DMS114 treated with DMSO at 0.1 percent for 48 hours (cell line): ENCODE measurements around the gene ABL1.

ENCODE experiments used
- DNase-seq: peaks from one replicate; lab custom pipeline; 2025; ENCODE audit not compliant: unreplicated experiment; lab: John Stamatoyannopoulos, UW

The ABL1 gene

GRCh38 chr9:130870491-130871381 is 35.7 kb downstream of the ABL1 start:
- no peak for DNase-seq

DNA sequence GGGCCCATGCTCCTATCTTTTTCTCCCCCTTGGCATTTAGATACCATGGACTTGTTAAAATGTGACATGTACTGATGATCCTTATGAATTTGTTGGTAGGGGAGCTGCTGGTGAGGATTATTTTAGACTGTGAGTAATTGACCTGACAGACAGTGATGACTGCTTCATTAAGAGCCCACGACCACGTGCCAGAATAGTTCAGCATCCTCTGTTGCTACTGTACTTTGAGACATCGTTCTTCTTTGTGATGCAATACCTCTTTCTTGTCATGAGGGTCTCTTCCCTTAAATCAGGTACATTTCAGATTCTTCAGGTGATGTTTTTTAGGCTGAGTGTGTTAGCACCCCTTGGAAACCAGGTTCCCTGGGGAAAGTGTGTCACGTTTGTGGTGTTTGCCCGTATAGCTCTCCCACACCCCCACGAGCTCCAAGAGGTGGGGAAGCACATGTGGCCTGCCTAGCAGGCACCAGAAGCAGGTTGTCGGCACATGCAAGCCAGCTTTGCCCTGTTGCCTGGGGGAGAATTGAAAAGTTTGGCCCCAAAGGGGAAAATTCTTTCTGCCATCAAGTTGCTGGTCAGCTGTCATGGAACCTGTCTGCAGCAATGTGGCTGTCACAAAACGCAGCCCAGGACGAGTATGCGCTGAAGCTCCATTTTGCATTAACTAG is 36.5 kb downstream of the ABL1 start:
- DNase-seq = no peak

DNA sequence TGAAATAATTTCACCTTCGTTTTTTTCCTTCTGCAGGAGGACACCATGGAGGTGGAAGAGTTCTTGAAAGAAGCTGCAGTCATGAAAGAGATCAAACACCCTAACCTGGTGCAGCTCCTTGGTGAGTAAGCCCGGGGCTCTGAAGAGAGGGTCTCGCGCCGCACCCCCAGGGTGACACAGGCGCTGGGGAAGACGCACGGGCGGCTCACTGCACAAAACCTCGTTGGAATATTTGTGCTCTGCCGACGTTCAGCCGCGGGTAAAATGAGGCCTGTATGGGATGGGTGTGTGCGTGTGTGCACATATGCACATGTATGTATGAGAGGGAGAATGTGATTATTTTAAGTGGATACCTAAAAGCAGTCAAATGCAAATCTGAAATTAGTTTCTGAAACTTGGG is 37.0 kb downstream of the ABL1 start:
- DNase-seq = no peak

- DNase-seq = no peak
Measured at GRCh38 chr9:130872508-130872907, 37.5 kb downstream of the ABL1 start.

DNA sequence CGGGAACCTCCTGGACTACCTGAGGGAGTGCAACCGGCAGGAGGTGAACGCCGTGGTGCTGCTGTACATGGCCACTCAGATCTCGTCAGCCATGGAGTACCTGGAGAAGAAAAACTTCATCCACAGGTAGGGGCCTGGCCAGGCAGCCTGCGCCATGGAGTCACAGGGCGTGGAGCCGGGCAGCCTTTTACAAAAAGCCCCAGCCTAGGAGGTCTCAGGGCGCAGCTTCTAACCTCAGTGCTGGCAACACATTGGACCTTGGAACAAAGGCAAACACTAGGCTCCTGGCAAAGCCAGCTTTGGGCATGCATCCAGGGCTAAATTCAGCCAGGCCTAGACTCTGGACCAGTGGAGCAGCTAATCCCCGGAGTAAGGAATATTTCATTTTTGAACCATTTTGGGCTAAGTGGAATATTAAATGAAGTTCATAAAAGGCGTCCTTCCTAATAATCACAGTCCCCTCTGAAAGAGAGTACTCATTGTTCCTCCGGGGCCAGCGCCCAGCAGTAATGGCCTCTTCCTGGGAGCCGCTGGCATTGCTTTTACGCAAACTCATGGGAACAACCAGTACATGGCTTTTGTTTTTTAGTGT is 38.0 kb downstream of the ABL1 start:
- DNase-seq = no peak

DNA sequence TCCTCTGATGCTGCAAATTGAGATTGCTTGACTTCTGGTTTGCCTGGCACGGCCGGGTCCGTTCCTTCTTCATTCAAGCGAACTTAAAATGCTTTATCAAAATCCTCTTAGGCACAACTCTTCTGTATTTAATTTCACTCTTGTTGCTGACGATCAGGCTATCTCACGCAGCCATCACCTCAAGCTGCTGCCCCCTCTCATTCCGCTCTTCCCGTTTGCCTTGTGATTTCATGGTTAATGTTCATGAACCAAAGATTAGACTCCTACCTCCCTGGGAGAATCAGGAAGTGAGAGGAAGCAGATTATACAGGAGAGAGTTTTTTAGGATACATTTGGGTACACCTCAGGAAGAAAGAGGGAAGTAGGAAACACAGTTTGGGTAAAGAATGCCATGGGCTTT is 38.9 kb downstream of the ABL1 start:
- DNase-seq = no peak

GRCh38 chr9:130874783-130875182 is 39.7 kb downstream of the ABL1 start:
- no peak for DNase-seq

DNA sequence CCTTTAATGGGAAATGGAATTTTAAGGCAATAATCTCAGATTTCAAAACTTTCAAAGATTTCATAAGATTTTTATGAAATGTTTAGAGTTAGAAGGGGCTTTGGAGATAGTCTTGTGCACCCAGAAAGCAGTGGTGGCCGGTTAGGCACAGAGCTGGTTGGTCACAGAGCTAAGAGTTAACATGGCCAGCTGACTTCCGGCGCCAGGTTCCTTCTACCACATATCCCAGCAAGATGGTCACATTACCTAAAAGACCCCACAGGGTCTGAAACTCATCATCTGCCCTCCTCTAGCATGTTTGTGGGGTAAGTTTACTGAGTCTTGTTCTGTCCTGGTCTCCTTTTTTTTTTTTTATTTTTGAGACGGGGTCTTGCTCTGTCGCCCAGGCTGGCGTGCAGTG is 42.2 kb downstream of the ABL1 start:
- DNase-seq = no peak

DNA sequence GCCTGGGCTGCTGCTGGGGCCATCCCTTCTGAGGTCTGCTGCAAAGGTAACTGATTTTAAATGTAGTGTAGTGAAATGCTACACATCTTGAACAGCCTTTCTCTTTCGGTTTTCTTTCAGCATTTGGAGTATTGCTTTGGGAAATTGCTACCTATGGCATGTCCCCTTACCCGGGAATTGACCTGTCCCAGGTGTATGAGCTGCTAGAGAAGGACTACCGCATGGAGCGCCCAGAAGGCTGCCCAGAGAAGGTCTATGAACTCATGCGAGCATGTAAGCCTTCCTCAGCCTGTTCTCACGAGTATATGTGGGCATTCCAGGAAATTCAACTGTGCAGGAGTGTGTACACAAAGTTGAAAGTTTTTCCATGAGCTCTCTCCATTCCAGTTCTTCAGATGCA is 43.2 kb downstream of the ABL1 start:
- DNase-seq = no peak

GRCh38 chr9:130879863-130880411 is 44.9 kb downstream of the ABL1 start:
- DNase-seq = no peak

GRCh38 chr9:130880599-130881220 is 45.7 kb downstream of the ABL1 start:
- no peak for DNase-seq

DNA sequence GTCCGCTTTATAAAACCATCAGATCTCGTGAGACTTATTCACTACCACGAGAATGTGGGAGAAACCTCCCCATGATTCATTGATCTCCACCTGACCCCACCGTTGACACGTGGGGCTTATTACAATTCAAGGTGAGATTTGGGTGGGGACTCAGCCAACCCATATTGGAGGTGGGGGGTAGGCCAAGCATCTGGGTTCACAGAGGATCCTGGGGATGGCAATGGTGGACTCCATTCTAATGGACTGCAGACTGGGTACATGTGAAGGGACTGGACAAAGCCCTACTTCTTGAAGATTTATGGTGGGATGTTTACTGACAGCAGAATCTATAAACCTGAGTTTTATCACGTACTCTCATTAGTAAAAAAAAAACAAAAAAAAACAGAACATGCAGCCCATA is 46.5 kb downstream of the ABL1 start:
- no peak for DNase-seq

DNA sequence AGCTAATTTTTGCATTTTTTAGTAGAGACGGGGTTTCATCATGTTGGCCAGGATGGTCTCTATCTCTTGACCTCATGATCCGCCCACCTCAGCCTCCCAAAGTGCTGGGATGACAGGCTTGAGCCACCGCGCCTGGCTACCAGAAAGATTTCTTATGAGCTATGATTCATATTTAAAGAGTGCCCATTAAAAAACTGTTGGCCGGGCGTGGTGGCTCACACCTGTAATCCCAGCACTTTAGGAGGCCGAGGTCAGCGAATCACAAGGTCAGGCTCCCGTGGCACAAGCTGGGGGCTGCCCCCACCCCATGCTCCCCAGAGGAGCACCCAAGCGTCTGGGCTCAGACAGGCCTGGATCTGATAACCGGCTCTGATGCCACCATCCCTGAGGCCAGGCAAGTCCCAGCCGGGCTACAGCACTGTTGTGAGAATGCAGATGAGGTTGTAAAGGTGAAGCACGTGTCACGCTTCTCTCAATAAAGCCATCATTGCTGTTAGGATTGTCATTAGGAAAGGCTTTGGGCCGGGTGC is 47.7 kb downstream of the ABL1 start:
- DNase-seq = no peak

- DNase-seq = no peak
Measured at GRCh38 chr9:130883479-130883878, 48.4 kb downstream of the ABL1 start.

GRCh38 chr9:130884111-130884531 is 49.1 kb downstream of the ABL1 start:
- DNase-seq = no peak

- DNase-seq = no peak
Measured at GRCh38 chr9:130884542-130885483, 49.8 kb downstream of the ABL1 start.

- DNase-seq = no peak
Measured at GRCh38 chr9:130885484-130886375, 50.7 kb downstream of the ABL1 start.

DNA sequence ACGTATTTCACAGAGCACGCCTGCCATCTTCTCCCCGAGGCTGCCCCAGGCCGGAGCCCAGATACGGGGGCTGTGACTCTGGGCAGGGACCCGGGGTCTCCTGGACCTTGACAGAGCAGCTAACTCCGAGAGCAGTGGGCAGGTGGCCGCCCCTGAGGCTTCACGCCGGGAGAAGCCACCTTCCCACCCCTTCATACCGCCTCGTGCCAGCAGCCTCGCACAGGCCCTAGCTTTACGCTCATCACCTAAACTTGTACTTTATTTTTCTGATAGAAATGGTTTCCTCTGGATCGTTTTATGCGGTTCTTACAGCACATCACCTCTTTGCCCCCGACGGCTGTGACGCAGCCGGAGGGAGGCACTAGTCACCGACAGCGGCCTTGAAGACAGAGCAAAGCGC is 51.9 kb downstream of the ABL1 start:
- no peak for DNase-seq
